HG03342 (cell line): ENCODE data around the gene AHRR.
"Not testable (repeated sequence)": the region's sequence is repeated elsewhere in the genome, so short reads cannot be mapped to it uniquely, and the experiment has no call there.

ENCODE experiments used
- ATAC-seq: cut with Tn5 transposase; IDR thresholded peaks from one replicate; pipeline ENCODE4 v1.9.1; 2021; ENCODE audit warnings: mild to moderate bottlenecking, moderate library complexity; ENCODE audit not compliant: unreplicated experiment

AHRR gene

GRCh38 chr5:479566-480319, 158.2 kb downstream of the AHRR start:
- ATAC-seq: no peak

- ATAC-seq: no peak
Observed at GRCh38 chr5:481347-481746, 159.8 kb downstream of the AHRR start.

GRCh38 chr5:482021-482420, 160.5 kb downstream of the AHRR start:
- ATAC-seq: no peak

GRCh38 chr5:482506-482905, 161.0 kb downstream of the AHRR start:
- no peak for ATAC-seq

GRCh38 chr5:483011-483410, 161.5 kb downstream of the AHRR start:
- ATAC-seq: no peak

- no peak for ATAC-seq
Observed at GRCh38 chr5:483434-484140, 162.1 kb downstream of the AHRR start.

GRCh38 chr5:484556-484955, 163.0 kb downstream of the AHRR start:
- ATAC-seq: no peak

- no peak for ATAC-seq
Observed at GRCh38 chr5:485113-485945, 163.8 kb downstream of the AHRR start.

- no peak for ATAC-seq
Observed at GRCh38 chr5:485946-486491, 164.5 kb downstream of the AHRR start.

GRCh38 chr5:486597-486996, 165.1 kb downstream of the AHRR start:
- not testable (repeated sequence) for ATAC-seq
